GM18526 (cell line): Measurements from ENCODE around the gene MYO3A.

ENCODE experiments used
- POLR2A ChIP-seq: IDR thresholded peaks from 3 replicates; pipeline ENCODE4 v1.6.1; 2011; ENCODE audit not compliant: insufficient read length; ENCODE audit errors: extremely low read depth

MYO3A gene

GRCh38 chr10:26138613-26139012 lies 204.6 kb downstream of the MYO3A start:
- no peak for TF ChIP-seq POLR2A

GRCh38 chr10:26156019-26156418 lies 222.0 kb downstream of the MYO3A start:
- no peak for TF ChIP-seq POLR2A

GRCh38 chr10:26157734-26158133 lies 223.7 kb downstream of the MYO3A start:
- TF ChIP-seq POLR2A = no peak

GRCh38 chr10:26169466-26169865 lies 235.4 kb downstream of the MYO3A start:
- no peak for TF ChIP-seq POLR2A

GRCh38 chr10:26172131-26172530 lies 238.1 kb downstream of the MYO3A start:
- no peak for TF ChIP-seq POLR2A

GRCh38 chr10:26173837-26174236 lies 239.8 kb downstream of the MYO3A start:
- no peak for TF ChIP-seq POLR2A

GRCh38 chr10:26177341-26177740 lies 243.3 kb downstream of the MYO3A start:
- no peak for TF ChIP-seq POLR2A

GRCh38 chr10:26194275-26194674 lies 260.2 kb downstream of the MYO3A start:
- TF ChIP-seq POLR2A = no peak

- TF ChIP-seq POLR2A = no peak
Measured at GRCh38 chr10:26197248-26197647, 263.2 kb downstream of the MYO3A start.

GRCh38 chr10:26198119-26198518 lies 264.1 kb downstream of the MYO3A start:
- TF ChIP-seq POLR2A = no peak

GRCh38 chr10:26199841-26200240 lies 265.8 kb downstream of the MYO3A start:
- TF ChIP-seq POLR2A = no peak

- no peak for TF ChIP-seq POLR2A
Measured at GRCh38 chr10:26205223-26205622, 271.2 kb downstream of the MYO3A start.

GRCh38 chr10:26211781-26212444 lies 277.9 kb downstream of the MYO3A start:
- no peak for TF ChIP-seq POLR2A

GRCh38 chr10:26212511-26212910 lies 278.5 kb downstream of the MYO3A start:
- TF ChIP-seq POLR2A = no peak

- no peak for TF ChIP-seq POLR2A
Measured at GRCh38 chr10:26213157-26213800, 279.2 kb downstream of the MYO3A start.

GRCh38 chr10:26214004-26214403 lies 280.0 kb downstream of the MYO3A start:
- TF ChIP-seq POLR2A = no peak
